HG02943 (cell line): ENCODE data around the gene COMMD4.
"Not testable (repeated sequence)": the region's sequence is repeated elsewhere in the genome, so short reads cannot be mapped to it uniquely, and the experiment has no call there.

Experiments used
- ATAC-seq: cut with Tn5 transposase; IDR thresholded peaks from one replicate; pipeline ENCODE4 v1.9.1; 2021; ENCODE audit warnings: mild to moderate bottlenecking, low read depth, moderate library complexity; ENCODE audit not compliant: unreplicated experiment

Gene COMMD4

DNA sequence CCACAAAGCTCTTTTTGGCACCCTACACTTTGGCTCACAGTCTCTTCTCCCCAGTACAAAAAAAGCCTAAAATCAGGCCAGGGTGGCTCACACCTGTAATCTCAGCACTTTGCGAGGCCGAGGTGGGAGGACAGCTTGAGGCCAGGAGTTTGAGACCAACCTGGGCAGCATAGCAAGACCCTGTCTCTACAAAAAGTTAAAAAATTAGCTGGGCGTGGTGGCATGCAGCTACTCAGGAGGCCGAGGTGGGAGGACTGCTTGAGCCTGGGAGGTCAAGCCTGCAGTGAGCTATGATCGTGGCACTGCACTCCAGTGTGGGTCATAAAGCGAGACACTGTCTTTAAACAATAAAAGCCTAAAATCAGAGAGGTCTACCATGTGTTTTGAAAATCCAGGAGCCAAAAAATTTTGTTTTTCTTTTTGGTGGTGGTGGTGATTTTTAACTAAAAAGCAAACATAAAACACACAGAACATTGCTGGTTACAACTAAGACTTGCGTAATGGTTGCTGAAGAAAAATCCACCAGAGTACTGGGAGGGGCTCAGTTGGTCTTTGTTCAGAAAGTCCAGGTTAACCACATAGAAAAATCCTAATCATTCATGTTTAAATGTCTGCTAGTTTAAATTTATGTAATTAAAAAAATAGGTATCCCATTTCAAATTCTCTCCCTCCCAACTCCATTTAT, 34.2 kb downstream of the COMMD4 start:
- ATAC-seq = no peak

DNA sequence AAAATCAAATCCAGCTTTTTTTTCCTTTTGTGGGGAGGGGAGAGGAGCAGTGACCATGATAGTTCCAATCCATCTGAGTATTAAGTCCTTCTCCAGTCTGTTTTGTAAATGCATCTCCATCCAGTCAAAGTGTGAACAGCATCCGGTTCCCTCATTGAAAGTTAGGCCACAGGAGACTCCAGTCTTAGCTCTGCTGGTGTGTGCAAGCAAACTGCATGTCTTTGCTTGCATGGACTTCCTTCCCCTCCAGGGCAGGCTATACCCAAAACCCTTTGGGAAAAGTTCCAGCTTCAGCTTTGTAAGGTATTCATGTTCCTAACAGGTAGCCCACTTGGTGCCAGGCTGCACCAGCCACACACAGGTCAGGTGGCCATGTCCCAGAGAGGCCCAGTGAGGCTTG, 35.6 kb downstream of the COMMD4 start:
- ATAC-seq = no peak

DNA sequence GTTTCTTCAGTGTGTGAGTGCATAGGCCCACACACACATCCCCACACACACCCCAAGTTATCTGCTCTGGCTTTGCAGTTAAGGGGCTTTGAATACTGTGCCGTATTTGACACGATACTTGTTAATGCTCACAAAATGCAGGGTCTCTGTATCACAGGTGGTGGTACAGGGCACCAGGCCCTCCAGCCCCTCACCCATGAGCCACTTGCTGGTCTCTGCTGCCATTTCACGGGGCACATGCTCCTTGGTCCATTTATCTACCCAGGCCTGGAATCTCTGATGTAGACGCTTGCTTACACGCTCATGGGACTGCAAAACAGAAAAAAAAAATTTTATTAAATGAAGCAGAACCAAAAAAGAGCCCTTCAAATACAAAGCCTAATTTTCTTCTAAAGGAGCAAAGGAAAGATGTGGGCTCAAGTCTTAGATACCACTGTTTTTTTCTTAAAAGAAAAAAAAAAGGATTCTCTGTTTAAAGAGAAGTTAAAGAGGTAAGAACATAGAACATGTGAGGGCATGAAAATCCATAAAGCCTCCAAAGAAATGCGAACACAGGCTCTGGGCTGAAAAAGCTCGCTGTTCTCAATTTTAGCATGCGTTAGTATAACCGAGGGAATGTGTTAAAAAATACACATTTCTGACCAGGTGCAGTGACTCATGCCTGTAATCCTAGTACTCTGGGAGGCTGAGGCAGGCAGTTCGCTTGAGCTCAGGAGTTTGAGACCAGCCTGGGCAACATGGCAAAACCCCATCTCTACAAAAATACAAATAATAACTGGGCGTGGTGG, 36.2 kb downstream of the COMMD4 start:
- no peak for ATAC-seq

DNA sequence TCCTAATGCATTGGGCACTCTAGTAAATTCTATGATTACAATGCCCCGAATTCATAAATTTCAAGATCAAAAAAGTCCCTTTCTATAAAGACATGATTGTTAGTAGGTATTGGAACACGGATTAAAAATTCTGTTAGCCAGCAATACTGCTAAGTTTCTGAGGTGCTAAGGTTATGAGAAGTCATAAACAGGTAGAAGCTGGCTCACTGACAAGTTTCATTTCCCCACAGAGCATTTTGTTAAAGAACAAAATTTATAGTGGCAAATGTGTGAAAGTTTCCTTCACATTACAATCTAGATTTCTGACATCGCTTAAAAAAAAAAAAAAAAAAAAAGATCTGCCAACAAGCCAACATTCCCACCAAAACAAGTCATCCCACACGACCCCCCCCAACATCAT, 44.9 kb downstream of the COMMD4 start:
- no peak for ATAC-seq

DNA sequence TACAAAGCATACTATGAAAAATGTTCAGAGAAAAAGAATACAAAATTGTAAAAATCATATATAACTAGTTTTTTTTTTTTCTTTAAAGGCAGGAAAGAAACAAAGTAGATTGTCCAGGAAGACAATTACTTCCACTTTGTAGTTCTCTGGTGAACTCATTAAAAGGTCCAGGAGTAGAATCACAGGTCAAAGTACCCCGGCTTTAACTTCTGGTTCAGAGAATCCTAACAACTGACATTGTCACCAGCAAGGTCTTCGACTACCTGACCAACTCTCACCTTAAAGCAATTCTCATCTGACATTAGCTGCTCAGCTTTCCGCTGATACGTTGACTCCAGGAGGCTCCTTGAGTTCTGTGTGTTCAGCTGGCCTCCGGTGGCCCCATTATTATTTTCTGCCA, 48.1 kb downstream of the COMMD4 start:
- not testable (repeated sequence) for ATAC-seq
